ENCODE measurements around the gene DLGAP4.

Gene DLGAP4

GRCh38 chr20:36307412-36308325 lies 1.5 kb downstream of the DLGAP4 start:
- no peak overlapping the region for H3K4me3 ChIP-seq (ENCODE audit: low read depth, low read length)
- CTCF ChIA-PET = interaction anchor here (1.1 kb wide), 1 partner anchor 18 kb away, joined by 3 read pairs; no protein-coding TSS in a partner anchor
- no peak for TF ChIP-seq CTCF (IDR thresholded peaks at IDR 0.05; ENCODE audit: insufficient read depth, low read length, missing control alignments)
- POLR2A ChIA-PET = no interaction called here
- no peak for DNase-seq (ENCODE audit: low read depth, low spot score)

- no peak for DNase-seq (ENCODE audit: low read depth, low spot score)
- CTCF ChIA-PET = no interaction called here
- no peak overlapping the region for H3K4me3 ChIP-seq (ENCODE audit: low read depth, low read length)
- TF ChIP-seq CTCF (IDR thresholded peaks at IDR 0.05; ENCODE audit: insufficient read depth, low read length, missing control alignments) = no peak
- POLR2A ChIA-PET = no interaction called here
These were observed 2.2 kb downstream of the DLGAP4 start for GRCh38 chr20:36308353-36308752.

GRCh38 chr20:36308986-36309385 lies 2.8 kb downstream of the DLGAP4 start:
- DNase-seq (ENCODE audit: low read depth, low spot score) = no peak
- POLR2A ChIA-PET = no interaction called here
- H3K4me3 ChIP-seq (ENCODE audit: low read depth, low read length) = no peak overlapping the region
- no peak for TF ChIP-seq CTCF (IDR thresholded peaks at IDR 0.05; ENCODE audit: insufficient read depth, low read length, missing control alignments)
- CTCF ChIA-PET = no interaction called here

GRCh38 chr20:36309643-36310042 lies 3.5 kb downstream of the DLGAP4 start:
- no peak for DNase-seq (ENCODE audit: low read depth, low spot score)
- no peak overlapping the region for H3K4me3 ChIP-seq (ENCODE audit: low read depth, low read length)
- POLR2A ChIA-PET = no interaction called here
- no peak for TF ChIP-seq CTCF (IDR thresholded peaks at IDR 0.05; ENCODE audit: insufficient read depth, low read length, missing control alignments)
- CTCF ChIA-PET = no interaction called here

GRCh38 chr20:36310215-36310981 lies 4.3 kb downstream of the DLGAP4 start:
- ChIA-PET CTCF (no interaction called here), POLR2A (no interaction called here)
- TF ChIP-seq CTCF (IDR thresholded peaks at IDR 0.05; ENCODE audit: insufficient read depth, low read length, missing control alignments) = no peak
- DNase-seq (ENCODE audit: low read depth, low spot score) = no peak
- H3K4me3 ChIP-seq (ENCODE audit: low read depth, low read length) = no peak overlapping the region

GRCh38 chr20:36311141-36311853 lies 5.2 kb downstream of the DLGAP4 start:
- CTCF ChIA-PET = no interaction called here
- TF ChIP-seq CTCF (IDR thresholded peaks at IDR 0.05; ENCODE audit: insufficient read depth, low read length, missing control alignments) = no peak
- POLR2A ChIA-PET = no interaction called here
- no peak for DNase-seq (ENCODE audit: low read depth, low spot score)
- no peak overlapping the region for H3K4me3 ChIP-seq (ENCODE audit: low read depth, low read length)

Measured in AG04449 (cell line).